EH (cell line): Measurements from ENCODE around the gene NGB.
"Not testable (repeated sequence)": the region's sequence is repeated elsewhere in the genome, so short reads cannot be mapped to it uniquely, and the experiment has no call there.

Experiments used
- DNase-seq: peaks from one replicate; pipeline ENCODE4 v3.0.0-alpha.2; 2015; ENCODE audit warnings: low read depth

The NGB gene

GRCh38 chr14:77271113-77271710, at the start of gene NGB:
Gene NGB (minus strand): TSS chr14:77271206. CDS start chr14:77270937, 269 bp downstream.
- DNase-seq, result no peak

- DNase-seq, result peak; percentile 92
These were observed 49.4 kb upstream of the NGB start, which contains the start of gene POMT2 for GRCh38 chr14:77320238-77320935. Gene POMT2 (minus strand): TSS chr14:77320883. CDS start chr14:77320681, 202 bp downstream.

- peak; percentile 39 for DNase-seq
These were observed 48.4 kb upstream of the NGB start for GRCh38 chr14:77319422-77319821.

GRCh38 chr14:77318756-77319155, 47.8 kb upstream of the NGB start:
- not testable (repeated sequence) for DNase-seq

- DNase-seq, result no peak
These were observed 47.1 kb upstream of the NGB start for GRCh38 chr14:77318006-77318553.

- no peak for DNase-seq
These were observed 45.9 kb upstream of the NGB start for GRCh38 chr14:77316872-77317301.

- no peak for DNase-seq
These were observed 45.1 kb upstream of the NGB start for GRCh38 chr14:77316195-77316505.

- no peak for DNase-seq
These were observed 43.8 kb upstream of the NGB start for GRCh38 chr14:77314539-77315457.

- DNase-seq, result peak; percentile 93
These were observed 43.0 kb upstream of the NGB start for GRCh38 chr14:77314043-77314442.

GRCh38 chr14:77313371-77313770, 42.4 kb upstream of the NGB start:
- DNase-seq, result no peak

GRCh38 chr14:77311217-77311616, 40.2 kb upstream of the NGB start:
- DNase-seq, result no peak

- DNase-seq, result no peak
These were observed 39.0 kb upstream of the NGB start for GRCh38 chr14:77310026-77310425.

- no peak for DNase-seq
These were observed 38.1 kb upstream of the NGB start for GRCh38 chr14:77309131-77309530.

GRCh38 chr14:77306851-77307496, 36.0 kb upstream of the NGB start:
- peak; percentile 73 for DNase-seq

- no peak for DNase-seq
These were observed 35.4 kb upstream of the NGB start for GRCh38 chr14:77306416-77306815.

- no peak for DNase-seq
These were observed 34.7 kb upstream of the NGB start for GRCh38 chr14:77305696-77306095.

- peak; percentile 95 for DNase-seq
These were observed 32.6 kb upstream of the NGB start for GRCh38 chr14:77303417-77304156.

GRCh38 chr14:77302926-77303325, 31.9 kb upstream of the NGB start:
- DNase-seq, result peak; percentile 73

- peak; percentile 79 for DNase-seq
These were observed 30.1 kb upstream of the NGB start for GRCh38 chr14:77301103-77301502.

GRCh38 chr14:77299771-77300170, 28.8 kb upstream of the NGB start:
- no peak for DNase-seq

GRCh38 chr14:77296906-77297305, 25.9 kb upstream of the NGB start:
- no peak for DNase-seq
